ENCODE measurements around the gene UBE2D2.

Gene UBE2D2

DNA sequence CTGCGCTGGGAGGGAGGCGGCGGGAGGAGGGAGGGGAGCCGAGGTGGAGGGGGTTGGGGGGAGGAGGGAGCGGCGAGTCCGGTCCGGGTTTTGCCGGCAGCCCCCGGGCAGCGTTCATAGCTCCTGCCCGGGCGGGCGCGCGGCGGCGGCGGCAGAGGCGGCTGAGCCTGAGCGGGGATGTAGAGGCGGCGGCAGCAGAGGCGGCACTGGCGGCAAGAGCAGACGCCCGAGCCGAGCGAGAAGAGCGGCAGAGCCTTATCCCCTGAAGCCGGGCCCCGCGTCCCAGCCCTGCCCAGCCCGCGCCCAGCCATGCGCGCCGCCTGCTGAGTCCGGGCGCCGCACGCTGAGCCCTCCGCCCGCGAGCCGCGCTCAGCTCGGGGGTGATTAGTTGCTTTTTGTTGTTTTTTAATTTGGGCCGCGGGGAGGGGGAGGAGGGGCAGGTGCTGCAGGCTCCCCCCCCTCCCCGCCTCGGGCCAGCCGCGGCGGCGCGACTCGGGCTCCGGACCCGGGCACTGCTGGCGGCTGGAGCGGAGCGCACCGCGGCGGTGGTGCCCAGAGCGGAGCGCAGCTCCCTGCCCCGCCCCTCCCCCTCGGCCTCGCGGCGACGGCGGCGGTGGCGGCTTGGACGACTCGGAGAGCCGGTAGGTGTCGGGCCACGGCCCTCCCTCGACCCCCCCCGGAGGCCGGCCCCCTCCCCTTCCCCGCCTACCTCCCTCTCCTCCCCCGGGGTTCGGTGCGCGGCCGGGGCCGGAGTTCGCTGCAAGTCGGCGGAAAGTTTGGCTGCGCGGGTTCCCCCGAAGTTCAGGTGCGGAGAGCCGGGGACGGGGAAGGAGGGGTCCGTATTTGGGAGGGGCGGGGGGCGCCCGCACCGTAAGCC is 87.3 kb downstream of the UBE2D2 start, which contains the start of gene CXXC5:
CXXC5 (plus strand) TSS at position 145 of the 877 bp plus-strand sequence. CDS start 32,175 bp downstream, outside the sequence.
- DNase-seq = peak; percentile 77

DNA sequence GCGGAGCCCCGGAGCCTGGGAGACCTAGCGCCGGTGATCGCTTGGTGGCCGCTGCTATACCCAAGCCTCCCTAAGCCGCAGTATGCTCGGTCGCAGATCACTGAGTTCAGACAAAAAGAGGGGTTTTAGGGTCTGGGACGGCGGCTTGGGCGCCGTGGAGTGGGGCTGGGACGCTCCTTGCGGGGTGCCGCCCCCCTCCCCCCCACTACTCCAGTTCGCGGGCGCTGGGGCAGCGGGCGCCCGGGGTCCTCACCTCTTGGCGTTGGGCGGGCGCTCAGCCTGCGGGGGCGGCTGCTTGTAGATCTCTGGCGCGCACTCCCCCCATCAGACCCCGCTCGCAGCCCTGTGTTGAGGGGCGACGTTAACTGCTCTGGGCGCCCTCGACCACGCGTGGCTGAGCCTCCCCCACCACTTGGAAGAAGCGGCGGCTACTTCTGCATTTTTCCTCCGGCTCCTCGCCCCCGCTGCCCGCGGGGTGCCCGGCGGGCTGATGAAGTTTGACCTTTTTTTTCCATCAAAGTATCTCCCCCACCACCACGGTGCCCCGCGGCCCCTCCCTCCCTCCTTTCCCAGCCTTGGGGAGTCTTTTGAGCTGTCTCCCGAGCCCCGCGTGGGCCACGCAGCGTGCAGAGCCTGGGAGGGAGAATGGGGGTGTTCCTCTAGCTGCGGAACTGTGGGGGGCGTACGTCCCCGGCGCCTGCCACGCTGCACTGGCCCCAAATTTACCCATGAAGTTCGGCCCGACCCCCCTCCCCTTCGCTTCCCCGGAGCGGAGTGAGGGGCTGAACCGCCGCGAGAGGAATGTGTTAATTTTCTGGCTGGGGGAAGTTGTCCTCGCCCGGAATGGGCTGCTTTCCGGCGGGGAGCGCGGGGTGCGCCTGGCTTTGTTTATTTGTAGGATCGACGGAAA is 88.2 kb downstream of the UBE2D2 start:
- no peak for DNase-seq

DNA sequence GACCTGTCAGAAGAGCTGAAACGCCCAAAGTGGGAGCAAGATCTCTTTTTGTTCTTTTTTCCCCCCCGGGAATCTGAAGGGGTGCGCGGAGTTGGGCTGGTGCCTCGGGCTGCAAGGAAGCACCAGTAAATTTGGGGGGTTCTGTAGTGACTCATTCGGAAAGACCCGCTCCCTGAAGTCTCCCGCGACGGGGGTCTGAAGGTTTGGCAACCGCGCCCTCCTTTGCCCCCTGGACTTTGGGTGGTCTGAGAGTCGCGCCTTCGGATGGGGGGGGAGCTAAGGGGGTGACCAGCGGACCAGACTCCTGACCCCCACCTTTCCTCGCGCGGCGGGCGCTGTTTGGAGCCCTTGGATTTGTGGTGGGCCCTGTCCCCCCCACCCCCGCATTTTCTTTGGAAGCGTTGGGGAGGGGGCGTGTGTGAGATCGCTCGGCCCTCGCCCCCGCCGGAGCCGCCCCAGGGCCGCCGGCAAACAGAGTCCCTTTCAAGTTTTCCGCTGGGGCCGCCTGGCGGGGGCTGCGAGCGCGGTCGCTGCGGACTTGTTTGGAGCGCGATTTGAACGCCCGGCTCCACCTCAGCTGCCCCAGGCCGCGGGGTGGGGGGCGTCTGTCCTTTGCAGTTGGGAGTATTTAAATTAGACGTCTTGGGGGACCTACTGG is 89.0 kb downstream of the UBE2D2 start:
- DNase-seq = peak; percentile 70

DNA sequence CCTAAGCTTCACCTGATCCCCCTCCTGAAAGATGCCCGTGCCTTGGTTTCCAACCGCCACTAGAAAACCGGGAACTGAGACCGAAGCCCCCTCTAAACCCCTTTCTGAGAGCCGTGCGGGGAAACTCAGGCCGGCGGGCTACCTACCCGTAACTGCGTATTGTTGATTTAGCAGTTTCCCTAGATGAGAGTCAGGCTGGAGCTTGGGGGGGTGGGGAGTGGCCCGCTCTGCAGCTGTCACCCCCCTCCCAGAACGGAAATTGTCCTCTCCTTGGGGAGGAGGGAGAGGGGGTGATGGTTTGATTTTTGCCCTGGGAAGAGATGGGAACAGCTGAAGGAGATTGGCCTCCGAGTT is 89.5 kb downstream of the UBE2D2 start:
- DNase-seq = no peak

DNA sequence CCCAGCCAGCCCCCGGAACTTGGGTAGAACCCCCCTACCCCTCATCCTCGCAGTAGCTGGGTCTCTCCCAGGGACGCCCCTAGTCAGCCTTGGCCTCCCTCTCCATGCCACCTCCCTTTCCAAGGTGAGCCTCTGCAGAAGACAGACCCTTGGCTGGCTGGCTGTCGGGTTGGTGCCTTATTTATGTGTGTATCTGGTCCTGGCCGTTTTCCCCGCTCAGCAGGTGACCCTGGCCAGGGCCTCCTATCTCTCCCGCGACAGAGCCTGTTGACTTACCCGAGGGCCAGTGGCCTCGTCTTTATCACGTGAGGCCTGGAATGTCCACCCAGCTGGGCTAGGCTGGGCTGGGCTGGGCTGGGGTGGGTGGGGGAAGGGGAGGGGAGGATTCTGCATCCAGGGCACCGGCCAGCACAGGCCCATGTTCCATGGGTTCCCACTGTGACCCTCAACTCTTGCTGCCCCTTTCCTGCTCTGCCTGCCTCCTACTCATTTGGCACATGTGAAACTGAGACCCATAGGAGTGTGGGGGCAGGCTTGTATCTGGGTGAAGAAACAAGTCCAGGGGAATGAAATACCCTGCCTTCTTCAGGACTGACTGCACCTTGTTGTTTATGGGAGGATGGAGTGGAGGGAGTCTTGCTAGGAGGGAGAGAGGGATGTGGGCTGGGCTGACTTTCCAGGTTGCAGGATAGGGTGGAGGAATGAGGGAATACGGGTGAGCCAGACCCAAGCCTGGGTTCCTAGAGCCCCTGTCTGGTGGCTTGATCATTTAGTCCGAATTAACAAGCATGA is 90.1 kb downstream of the UBE2D2 start:
- no peak for DNase-seq

DNA sequence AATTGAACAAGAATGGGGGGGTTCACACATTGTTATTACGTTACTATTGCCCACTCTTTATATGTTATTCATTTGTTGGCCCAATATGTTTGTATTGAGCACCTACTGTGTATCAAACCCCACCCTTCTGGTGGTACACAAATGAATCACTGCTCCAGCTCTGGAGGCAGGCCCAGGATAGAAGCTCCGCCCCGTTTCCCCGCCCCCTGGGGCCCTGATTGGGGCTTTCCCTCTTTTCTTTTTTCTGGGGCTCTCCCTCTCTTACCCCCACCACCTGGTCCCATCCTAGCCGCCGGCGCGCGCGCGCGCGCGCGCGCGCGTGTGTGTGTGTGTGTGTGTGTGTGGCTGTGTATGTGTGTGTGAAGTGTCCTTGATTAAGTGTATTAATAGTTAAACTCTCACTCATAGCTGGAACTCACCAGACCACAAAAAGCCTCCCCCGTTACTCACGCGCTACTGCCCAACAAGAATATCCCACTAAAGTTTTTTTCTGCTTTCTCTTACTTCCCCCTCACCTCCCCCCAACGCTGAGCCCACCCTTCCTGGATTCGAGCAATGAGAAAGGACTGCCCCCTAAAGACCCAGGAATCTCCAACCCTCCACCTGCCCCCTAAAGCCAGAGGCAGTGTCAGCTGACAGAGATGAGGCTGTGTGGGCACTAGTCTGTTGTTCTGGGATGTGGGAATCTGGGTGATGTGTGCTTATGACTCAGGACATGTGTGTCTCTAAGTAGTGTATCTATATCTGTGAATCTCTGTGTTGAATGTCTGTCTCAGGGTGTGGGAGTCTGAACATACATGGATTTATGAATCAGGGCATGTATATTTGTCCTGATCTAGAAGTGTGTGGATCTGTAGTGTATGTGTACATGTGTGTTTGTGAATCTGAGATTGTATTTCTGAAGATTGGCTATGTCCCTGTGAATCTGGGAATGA is 91.0 kb downstream of the UBE2D2 start:
- peak; percentile 78 for DNase-seq

DNA sequence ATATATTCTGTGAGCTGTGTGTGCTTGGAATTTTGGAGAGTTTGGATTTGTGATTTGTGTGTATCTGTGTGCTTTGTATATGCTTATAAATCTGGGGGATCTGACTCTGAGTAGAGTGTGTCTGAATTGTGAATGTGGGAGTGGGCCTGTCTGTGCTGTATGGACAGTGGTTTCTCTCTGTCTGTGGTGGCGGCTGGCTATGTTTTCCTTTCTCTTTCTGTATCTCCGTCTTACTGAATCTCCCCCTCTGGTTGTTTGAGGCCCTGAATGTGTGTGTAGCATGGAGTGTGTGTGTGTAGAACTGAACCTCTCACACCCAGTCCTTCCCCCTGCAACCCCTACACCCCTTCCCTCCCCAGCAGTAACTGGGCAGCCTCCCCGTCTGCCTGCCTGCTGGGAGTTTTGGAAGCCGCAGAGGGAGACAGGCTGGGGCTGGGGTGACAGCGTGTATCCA is 91.7 kb downstream of the UBE2D2 start:
- DNase-seq = no peak

DNA sequence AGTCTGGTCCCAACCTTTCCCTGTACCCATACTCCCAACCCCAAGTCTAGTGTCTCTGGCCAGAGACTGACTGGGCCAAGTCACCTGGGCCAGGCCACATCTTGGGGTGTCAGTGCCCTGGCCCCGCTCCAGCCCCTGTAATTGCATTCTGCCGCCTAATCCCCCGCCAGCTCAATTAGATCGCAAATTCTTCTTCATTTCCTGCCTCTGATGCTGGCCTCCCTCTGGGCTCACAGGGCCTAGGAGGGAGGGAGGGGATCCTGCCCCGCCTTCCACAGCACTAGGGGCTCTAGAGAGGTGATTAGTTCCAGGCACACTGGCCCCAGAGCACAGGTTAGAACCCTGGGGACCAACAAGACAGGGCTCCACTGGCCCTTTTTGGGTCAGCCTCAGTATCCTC is 92.5 kb downstream of the UBE2D2 start:
- no peak for DNase-seq

DNA sequence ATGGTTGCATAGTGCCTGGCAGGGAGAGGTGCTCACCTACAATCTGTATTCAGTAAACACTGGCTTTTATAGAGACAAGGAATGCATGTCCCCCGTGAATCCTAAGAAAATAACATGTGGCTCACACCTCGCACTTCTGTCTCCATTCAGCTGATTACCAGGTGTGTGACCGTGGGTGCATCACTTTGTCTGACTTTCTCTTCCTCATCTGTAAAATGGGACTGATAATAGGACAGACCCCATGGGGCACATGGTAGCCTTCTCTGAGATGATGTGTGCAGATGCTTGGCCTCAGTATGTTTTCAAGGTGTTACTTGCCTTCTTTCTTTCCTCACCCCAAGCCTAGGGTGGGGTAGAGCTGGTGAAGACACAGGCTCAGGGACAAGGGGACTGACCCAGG is 93.3 kb downstream of the UBE2D2 start:
- DNase-seq = no peak

DNA sequence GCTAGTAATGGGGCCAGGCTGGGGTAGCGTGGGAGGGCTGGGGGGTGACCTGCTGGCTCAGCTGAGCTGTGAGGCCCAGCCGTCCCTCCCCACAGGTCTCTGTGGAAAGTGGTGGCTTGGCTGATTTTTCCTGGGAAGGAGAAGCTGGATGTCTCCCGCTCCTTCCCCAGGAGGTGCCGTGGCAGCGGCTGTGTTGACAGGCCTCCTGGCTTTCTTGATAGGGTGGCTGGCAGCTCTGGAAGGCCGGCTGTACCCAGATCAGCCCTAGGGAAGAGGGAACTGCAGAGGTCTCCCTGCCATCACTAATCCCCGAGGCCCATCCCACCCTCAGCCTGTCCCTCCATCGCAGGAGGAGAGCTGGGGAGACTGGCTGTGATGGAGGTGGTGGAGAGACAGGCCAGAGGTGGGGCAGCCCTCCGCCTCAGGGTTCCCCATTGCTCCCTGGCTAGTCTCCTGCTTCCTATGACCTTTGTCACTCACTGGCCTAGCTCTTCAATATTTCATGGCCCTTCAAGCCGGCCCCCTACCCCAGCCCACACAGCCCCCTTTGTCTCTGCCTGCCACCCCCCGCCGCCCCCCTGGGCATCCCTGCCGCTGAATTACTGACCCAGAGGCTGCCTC is 93.8 kb downstream of the UBE2D2 start:
- no peak for DNase-seq

DNA sequence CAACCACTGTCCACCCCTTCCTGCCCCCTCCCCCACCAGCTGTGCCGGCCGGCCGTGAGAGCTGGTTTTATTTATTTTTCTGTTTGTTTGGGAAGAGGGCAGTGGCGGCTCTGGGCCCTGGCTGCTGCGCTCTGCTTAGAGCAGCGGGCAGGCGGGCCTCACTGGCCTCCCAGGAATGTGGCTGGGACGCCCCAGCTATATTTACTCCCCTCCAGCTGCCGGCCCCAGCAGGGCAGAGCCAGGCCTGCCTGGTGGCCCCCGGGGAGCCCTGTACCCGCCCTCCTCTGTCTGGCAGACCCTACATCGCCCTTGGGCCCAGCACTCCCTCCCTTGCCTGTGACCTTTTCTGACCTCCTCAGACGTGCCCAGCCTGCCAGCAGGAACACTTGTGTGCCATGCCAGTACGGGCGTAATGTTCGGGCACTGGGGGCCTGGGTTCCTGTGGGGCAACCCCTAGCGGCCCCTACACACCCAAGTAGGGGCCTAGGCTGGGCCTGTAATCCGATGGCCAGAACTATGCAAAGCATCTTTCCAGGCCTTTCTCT is 94.7 kb downstream of the UBE2D2 start:
- DNase-seq = no peak

DNA sequence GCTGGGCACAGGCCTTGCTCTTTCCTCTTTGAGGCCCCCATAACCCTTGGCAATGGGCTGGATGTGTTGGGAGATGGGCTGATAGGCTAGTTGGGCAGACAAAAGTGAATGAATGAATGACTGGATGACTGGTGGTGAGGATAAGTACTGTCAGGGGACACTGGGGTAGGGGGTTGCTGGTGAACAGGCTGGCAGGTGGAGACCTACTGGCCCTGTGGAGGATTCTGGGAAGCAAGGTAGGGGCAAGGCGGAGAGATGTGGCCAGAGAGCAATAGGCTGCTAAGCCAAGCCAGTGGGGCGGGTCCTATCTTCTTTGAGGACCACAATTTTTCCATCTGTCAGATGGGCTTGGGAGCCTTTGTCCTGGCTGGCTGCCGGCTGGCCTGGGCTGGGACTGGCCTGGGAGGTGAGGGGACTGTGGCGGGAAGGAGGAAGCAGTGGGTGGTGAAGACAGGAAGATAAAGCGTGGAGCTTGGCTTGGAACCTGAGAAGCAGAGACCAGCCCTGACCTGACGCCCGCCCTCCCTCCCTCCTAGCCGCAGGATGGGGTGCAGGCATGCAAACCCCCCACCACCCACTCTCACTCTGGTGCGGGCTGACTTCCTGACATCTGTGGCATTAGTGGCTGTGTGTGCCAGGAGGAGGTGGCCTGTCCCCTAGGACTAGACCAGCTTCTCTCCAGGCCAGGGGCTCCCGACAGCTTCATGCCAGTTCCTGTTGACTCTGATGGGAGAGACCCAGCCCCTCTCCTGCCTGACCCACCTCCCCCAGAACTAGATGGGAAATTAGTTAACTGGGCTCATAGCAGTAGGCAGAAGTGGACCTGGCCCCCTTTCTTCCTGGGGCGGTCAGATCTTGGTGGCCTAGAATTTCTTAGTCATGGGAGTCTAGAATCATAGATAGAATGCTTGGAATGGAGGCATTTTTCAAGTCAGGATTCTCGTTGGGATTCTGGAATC is 96.5 kb downstream of the UBE2D2 start:
- no peak for DNase-seq

DNA sequence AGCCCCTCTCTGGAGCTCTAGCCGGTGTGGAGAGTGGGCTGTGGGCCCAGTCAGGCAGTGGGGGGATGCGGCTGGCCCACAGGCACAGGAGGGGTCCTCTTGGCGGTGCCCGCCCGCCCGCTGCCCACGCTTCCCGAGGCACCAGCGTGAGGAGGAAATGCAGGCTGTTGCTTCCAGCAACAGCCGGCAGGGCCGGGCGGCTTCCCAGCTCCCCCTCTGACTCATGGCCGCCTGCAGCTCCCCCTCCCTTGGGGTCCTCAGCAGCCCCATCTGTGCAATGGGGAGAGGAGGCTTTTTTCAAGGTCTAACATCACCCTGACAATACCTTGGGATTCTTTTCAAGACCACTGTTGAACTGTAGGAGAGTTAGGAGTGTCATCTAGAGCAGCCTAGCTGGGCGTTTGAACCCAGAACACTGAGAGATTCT is 97.4 kb downstream of the UBE2D2 start:
- no peak for DNase-seq

DNA sequence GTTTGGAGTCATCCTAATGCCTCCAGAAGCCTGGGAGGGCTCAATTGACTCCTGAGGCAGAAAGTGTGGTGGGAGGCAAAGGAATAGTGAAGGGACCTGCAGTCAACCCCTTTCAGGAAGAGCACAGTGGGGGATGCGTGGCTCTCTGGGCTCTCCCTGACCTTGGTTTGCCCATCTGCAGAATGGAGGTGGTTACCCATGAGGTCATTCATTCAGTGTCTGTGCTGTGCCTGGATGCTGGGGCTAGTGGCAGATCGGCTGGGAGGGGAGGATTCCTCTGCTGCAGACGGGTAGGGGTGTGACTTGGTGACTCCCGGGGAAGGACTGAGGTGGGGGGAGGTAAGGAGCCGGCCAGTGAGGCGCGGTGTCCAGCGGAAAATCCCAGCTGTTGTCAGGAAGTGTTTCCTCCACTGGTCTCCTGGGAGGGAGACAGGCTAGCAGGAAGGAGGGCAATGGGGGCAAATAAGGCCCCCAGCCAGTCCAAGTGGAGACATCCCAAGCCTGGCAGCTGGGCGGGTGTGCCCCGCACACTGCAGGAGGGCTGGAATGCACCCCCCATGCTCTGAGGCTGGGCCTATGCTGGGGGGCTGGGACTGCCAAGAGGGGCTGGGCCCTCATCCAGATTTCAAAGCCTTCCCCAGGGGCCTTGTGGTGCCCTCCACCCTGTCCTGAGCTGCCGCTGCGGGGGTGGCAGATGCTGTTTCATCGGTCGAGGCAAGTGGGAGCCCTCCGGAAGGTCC is 98.0 kb downstream of the UBE2D2 start:
- no peak for DNase-seq

DNA sequence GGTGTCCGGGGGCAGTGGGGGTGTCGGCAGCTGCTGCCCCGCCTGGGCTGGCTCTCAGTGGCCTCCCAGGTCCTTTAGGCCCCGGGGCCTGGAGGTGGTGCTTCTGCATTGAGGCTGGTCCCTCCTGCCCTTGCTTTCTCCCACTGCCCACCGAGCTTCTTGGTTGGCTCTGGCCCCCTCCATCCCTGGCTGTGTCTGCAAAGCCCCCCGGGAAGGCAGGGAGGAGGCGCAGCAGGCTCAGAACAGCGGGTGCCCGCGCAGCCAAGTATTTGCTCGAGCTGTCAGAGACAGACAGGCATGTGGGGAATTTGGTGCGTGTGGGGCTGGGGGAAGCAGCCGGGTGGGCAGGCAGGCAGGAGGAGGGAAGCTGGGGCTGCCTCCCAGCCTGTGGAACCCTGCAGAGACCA is 98.6 kb downstream of the UBE2D2 start:
- no peak for DNase-seq

DNA sequence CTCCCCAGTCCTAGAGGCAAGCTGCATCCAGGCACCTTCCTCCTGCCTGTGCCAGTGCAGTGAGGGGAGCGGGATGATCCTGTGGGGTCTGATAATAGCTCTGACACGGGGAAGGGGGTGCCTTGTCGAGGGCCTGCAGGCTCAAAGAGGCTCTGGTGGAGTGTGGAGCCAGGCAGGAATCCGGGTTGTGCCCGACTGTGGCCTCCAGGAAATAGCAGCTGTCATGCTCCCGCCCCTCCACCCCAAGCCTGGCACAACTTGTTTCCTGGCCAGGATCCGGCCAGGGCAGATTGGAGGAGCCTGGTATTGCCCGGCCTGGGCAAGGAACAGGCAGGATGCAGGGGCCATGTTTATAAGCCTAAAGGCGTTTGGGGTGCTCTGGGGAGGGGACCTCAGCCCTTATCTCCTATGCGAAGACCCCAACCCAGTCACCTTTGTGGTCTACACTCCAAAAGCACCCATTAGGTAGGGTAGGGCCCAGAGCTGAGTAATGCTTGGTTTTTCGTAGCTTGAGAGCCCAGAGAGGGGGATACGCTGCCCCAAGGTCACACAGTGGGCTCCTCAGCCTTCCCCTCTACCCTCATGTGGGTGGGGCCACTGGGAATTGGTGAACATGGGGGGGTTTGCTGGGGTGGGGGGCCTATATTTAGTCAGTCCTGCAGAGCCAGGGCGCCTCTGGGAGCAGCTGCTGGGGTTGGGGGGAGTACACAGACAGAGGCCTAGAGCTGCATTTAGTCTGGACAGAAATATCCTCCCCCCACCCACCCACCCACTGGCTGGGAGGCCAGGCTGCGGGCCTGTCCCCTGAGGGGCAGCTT is 99.2 kb downstream of the UBE2D2 start:
- no peak for DNase-seq

Measured in activated CD8-positive, alpha-beta memory T cell treated with anti-CD3 and anti-CD28 coated beads, Interleukin-2, amount 50 U/mL, for 48 hours (primary cell).